Measurements from ENCODE around the gene PADI2.

PADI2 gene

GRCh38 chr1:17084787-17085186 is 34.5 kb downstream of the PADI2 start:
- no peaks in the 10 kb centered on the region for H3K9me3 Mint-ChIP-seq

GRCh38 chr1:17082761-17083160 is 36.5 kb downstream of the PADI2 start:
- Mint-ChIP-seq H3K27me3 (no peaks in the 10 kb centered on the region), H3K4me3 (no peak overlapping the region), H3K4me1 (no peaks in the 10 kb centered on the region), H3K27ac (no peak overlapping the region), H3K9me3 (no peaks in the 10 kb centered on the region), H3K36me3 (no peaks in the 10 kb centered on the region)

More at GRCh38 chr1:17084787-17085186, 34.5 kb downstream of the PADI2 start:
- H3K27ac Mint-ChIP-seq: no peak overlapping the region
- H3K4me1 Mint-ChIP-seq: no peaks in the 10 kb centered on the region
- H3K27me3 Mint-ChIP-seq: no peaks in the 10 kb centered on the region
- H3K36me3 Mint-ChIP-seq: no peaks in the 10 kb centered on the region
- H3K4me3 Mint-ChIP-seq: no peak overlapping the region

GRCh38 chr1:17081439-17081838 is 37.8 kb downstream of the PADI2 start:
- Mint-ChIP-seq H3K36me3 (no peaks in the 10 kb centered on the region), H3K4me3 (no peak overlapping the region), H3K27me3 (no peaks in the 10 kb centered on the region), H3K27ac (no peak overlapping the region), H3K4me1 (no peaks in the 10 kb centered on the region), H3K9me3 (no peaks in the 10 kb centered on the region)

- no peaks in the 10 kb centered on the region for H3K27me3 Mint-ChIP-seq
- no peaks in the 10 kb centered on the region for H3K36me3 Mint-ChIP-seq
- no peak overlapping the region for H3K27ac Mint-ChIP-seq
- no peak overlapping the region for H3K4me3 Mint-ChIP-seq
- no peaks in the 10 kb centered on the region for H3K4me1 Mint-ChIP-seq
- no peaks in the 10 kb centered on the region for H3K9me3 Mint-ChIP-seq
These were observed 38.4 kb downstream of the PADI2 start for GRCh38 chr1:17080880-17081279.

GRCh38 chr1:17080085-17080759 is 39.0 kb downstream of the PADI2 start:
- H3K36me3 Mint-ChIP-seq: no peaks in the 10 kb centered on the region
- no peaks in the 10 kb centered on the region for H3K27me3 Mint-ChIP-seq
- no peak overlapping the region for H3K27ac Mint-ChIP-seq
- H3K9me3 Mint-ChIP-seq: no peaks in the 10 kb centered on the region
- no peak overlapping the region for H3K4me3 Mint-ChIP-seq
- no peaks in the 10 kb centered on the region for H3K4me1 Mint-ChIP-seq

- Mint-ChIP-seq H3K4me1 (no peaks in the 10 kb centered on the region), H3K4me3 (no peak overlapping the region), H3K36me3 (no peaks in the 10 kb centered on the region), H3K27ac (no peak overlapping the region), H3K27me3 (no peaks in the 10 kb centered on the region), H3K9me3 (no peaks in the 10 kb centered on the region)
These were observed 40.0 kb downstream of the PADI2 start for GRCh38 chr1:17078991-17079868.

- Mint-ChIP-seq H3K27me3 (no peaks in the 10 kb centered on the region), H3K36me3 (no peaks in the 10 kb centered on the region), H3K9me3 (no peaks in the 10 kb centered on the region), H3K4me3 (no peak overlapping the region), H3K27ac (no peak overlapping the region), H3K4me1 (no peaks in the 10 kb centered on the region)
These were observed 43.6 kb downstream of the PADI2 start for GRCh38 chr1:17075470-17076255.

- Mint-ChIP-seq H3K4me1 (no peaks in the 10 kb centered on the region), H3K36me3 (no peaks in the 10 kb centered on the region), H3K27me3 (no peaks in the 10 kb centered on the region), H3K9me3 (no peaks in the 10 kb centered on the region), H3K4me3 (no peak overlapping the region), H3K27ac (no peak overlapping the region)
These were observed 47.5 kb downstream of the PADI2 start for GRCh38 chr1:17071794-17072193.

- H3K4me3 Mint-ChIP-seq: no peak overlapping the region
- H3K9me3 Mint-ChIP-seq: no peaks in the 10 kb centered on the region
- no peaks in the 10 kb centered on the region for H3K36me3 Mint-ChIP-seq
- H3K4me1 Mint-ChIP-seq: no peaks in the 10 kb centered on the region
- no peaks in the 10 kb centered on the region for H3K27me3 Mint-ChIP-seq
- H3K27ac Mint-ChIP-seq: no peak overlapping the region
These were observed 49.1 kb downstream of the PADI2 start for GRCh38 chr1:17070163-17070525.

- Mint-ChIP-seq H3K27me3 (no peaks in the 10 kb centered on the region), H3K4me3 (no peak overlapping the region), H3K36me3 (no peaks in the 10 kb centered on the region), H3K9me3 (no peaks in the 10 kb centered on the region), H3K4me1 (no peaks in the 10 kb centered on the region), H3K27ac (no peak overlapping the region)
These were observed 49.6 kb downstream of the PADI2 start for GRCh38 chr1:17069452-17070162.

- no peaks in the 10 kb centered on the region for H3K4me1 Mint-ChIP-seq
- no peak overlapping the region for H3K27ac Mint-ChIP-seq
- H3K36me3 Mint-ChIP-seq: no peaks in the 10 kb centered on the region
- H3K4me3 Mint-ChIP-seq: no peak overlapping the region
- no peaks in the 10 kb centered on the region for H3K9me3 Mint-ChIP-seq
- no peaks in the 10 kb centered on the region for H3K27me3 Mint-ChIP-seq
These were observed 50.5 kb downstream of the PADI2 start for GRCh38 chr1:17068789-17069188.

GRCh38 chr1:17067465-17068240 is 51.6 kb downstream of the PADI2 start:
- H3K9me3 Mint-ChIP-seq: no peaks in the 10 kb centered on the region
- no peak overlapping the region for H3K4me3 Mint-ChIP-seq
- H3K27me3 Mint-ChIP-seq: no peaks in the 10 kb centered on the region
- H3K36me3 Mint-ChIP-seq: no peaks in the 10 kb centered on the region
- H3K27ac Mint-ChIP-seq: no peak overlapping the region
- no peaks in the 10 kb centered on the region for H3K4me1 Mint-ChIP-seq

- Mint-ChIP-seq H3K9me3 (no peaks in the 10 kb centered on the region), H3K27ac (no peak overlapping the region), H3K4me1 (no peaks in the 10 kb centered on the region), H3K36me3 (no peaks in the 10 kb centered on the region), H3K4me3 (no peak overlapping the region), H3K27me3 (no peaks in the 10 kb centered on the region)
These were observed 52.2 kb downstream of the PADI2 start for GRCh38 chr1:17067069-17067426.

- H3K4me1 Mint-ChIP-seq: no peaks in the 10 kb centered on the region
These were observed 52.7 kb downstream of the PADI2 start for GRCh38 chr1:17066361-17067068.

More at GRCh38 chr1:17066361-17067068, 52.7 kb downstream of the PADI2 start:
- Mint-ChIP-seq H3K9me3 (no peaks in the 10 kb centered on the region), H3K27me3 (no peaks in the 10 kb centered on the region), H3K27ac (no peak overlapping the region), H3K4me3 (no peak overlapping the region), H3K36me3 (no peaks in the 10 kb centered on the region)

All from activated naive CD4-positive, alpha-beta T cell treated with anti-CD3 and anti-CD28 coated beads, Interleukin-2, amount 50 U/mL, for 24 hours (primary cell).